ENCODE data around the gene PRLH.

The PRLH gene

GRCh38 chr2:237567276-237568029, 1.1 kb downstream of the PRLH start:
- no peak for DNase-seq

- DNase-seq: no peak
Observed at GRCh38 chr2:237568121-237568660, 1.8 kb downstream of the PRLH start.

DNA sequence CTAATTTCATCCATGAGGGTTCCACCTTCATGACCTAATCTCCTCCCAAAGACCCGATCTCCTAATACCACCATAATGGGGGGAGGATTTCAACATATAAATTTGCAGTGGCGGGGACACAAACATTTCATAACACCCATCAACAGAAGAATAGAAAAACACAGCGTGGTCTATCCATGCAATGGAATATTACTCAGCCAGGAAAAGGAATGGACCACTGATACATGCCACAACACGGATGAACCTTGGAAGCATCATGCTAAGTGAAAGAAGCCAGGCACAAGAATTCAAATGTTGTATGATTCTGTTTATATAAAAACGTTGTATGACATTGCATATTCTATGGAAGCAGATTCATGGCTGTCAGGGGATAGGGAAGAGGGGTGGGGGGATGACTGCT, 2.7 kb downstream of the PRLH start:
- no peak for DNase-seq

DNA sequence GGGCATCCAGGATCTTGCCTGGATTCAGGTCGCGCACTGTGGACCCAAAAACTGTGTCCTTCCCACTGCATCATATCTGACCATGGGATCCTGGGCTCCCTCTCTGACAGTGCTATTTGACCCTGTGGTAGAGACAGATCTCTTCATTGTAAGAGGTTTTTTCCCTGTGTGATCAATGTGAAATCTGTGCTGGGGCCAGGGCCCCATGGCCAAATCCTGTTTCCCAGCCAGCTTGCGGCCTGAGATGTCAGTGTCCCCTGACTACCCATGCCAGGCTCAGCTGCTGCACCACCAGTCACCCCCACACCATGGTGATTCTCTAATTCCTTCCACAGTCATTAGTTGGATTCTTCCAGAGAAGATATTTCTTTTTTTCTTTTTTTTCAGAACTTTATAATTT, 3.5 kb downstream of the PRLH start:
- DNase-seq: no peak

DNA sequence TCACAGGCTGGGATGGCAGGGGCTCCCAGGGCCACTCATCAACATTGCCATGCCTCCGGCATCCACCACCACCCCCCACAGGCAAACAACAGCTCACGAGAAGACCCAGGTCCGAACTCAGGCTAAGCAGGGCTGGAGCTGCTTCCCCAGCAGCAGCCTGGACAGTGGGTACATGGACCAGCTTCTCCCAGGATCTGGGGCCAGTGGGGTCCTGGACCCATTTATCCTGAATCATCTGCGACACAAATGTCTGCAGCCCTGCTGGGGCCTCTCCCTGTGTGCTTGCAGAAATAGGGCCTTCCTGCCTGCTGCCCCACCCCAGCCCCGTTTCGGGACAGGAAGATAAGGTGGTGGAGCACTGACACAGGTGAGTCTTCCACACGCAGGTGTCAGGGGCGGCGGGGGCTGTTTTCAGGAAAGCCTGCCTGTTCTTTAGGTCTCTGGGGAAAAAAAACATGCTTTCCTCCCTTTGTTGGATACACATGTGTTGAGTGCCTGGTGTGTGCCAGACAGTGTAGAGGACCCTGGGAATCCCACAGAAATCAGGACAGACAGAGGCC, 4.5 kb downstream of the PRLH start:
- no peak for DNase-seq

- no peak for DNase-seq
Observed at GRCh38 chr2:237571551-237571950, 5.2 kb downstream of the PRLH start.

DNA sequence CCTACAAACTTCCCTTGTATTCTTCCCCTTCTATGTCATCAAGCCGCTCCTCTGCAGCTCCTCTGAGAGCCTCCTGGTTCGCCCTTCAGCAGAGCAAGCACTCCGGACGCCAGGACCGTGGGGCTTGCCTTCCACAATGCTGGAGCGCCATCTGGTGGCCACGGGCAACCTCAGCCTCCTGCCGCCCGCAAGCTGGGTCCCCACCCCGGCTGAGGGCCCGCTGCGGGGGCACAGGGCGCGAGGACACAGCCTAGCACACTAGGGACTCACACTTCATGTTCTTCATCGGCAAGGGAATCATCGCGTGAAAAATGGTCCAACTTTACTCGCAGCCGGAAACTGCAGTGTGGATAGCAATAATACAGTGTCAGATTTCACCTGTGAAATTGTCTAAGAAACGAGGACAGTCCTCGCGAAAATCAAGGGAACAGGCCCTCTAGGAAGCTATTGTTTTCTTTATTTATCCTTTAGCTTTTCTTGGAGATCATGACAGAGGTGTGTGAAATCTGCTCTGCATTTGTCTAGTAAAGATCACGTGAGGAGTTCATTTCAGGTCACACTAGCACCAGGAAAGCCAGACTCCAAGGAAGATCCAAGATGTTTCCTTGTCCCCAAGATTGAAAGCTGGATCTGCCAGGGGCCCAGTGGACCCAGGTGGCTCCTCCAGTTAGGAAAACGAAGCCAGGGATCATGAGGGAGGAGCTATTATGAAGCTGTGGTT, 5.8 kb downstream of the PRLH start:
- DNase-seq: peak; percentile 86

DNA sequence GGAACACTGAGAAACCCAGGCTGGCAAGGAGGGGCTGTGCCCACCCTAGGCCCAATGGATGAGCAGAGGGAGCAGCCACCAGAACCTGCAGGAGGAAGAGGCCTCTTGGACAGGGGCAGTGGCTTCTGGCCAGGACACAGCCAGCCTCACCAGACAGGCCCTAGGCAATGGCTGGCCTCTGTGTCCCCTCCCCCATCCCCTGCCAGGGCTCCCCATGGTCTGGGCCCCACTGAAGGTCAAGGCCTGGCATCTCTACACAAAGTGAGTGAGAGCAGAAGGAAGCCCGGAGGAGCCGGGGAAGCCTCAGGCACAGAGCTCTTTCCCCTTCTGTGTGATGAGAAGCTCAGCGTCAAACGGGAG, 6.3 kb downstream of the PRLH start:
- DNase-seq: no peak

GRCh38 chr2:237573721-237574415, 7.5 kb downstream of the PRLH start:
- no peak for DNase-seq

DNA sequence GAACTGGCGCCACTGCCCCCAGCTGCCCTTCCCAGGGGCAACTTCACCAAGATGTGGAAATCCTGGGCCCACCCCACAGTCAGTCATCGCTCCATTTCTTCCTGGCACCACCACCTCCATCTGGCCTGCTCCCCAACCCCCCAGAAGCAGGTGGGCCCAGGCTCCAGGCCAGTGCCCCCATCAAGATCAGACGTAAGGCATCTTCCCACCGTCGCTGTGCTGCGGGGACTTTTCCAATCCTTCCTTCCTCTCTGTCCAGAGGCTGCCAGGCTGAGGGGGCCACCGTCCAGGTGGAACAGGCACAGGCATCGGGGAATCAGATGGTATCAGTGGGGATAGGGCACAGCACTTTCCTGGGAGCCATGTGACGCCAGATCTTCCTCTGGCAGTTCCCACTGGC, 8.1 kb downstream of the PRLH start:
- no peak for DNase-seq

DNA sequence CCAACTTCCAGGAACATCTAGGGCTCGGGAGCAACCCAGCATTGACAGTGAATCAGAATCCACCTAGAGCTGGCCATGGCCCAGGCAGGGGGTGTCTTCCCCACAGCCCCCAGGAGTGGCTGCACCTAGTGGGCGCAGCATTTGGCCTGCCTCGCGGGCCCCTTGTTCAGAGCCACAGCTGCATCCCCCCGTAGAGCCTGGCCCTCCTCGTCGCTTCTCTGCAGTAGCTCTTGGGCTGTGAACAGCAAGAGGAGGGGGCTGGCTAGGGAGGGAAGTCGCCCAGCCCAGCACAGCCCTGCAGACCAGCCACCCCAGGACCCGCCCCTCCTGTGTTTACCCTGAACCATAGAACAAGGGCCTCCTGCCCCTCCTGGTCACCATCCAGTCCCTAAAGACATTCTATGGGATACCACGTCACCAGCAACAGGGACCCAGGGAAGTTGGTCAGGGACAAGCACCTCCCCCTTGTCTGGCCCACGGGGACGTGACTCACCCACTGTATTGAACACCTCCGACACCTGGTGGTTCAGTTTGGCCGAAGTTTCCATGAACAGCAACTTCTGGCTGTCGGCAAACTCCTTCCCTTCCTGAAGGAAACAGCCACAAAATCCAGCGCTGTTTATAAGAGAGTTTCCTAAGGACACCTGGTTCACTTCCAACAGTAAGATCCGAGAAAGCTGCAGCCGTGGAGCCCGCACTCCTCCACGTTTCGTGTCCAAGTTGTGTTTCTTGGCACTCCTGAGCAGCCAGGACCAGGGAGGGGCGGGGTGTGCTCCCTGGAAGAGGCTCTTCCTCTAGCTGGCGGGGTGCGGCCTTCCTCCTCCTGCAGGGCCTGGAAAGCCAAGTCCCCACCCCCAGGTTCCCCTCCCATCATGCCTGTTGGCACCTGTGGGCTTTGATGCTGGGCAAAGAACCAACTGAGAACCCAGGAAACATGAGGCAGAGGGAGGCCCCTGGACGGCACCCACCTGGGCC, 8.8 kb downstream of the PRLH start:
- DNase-seq: no peak

DNA sequence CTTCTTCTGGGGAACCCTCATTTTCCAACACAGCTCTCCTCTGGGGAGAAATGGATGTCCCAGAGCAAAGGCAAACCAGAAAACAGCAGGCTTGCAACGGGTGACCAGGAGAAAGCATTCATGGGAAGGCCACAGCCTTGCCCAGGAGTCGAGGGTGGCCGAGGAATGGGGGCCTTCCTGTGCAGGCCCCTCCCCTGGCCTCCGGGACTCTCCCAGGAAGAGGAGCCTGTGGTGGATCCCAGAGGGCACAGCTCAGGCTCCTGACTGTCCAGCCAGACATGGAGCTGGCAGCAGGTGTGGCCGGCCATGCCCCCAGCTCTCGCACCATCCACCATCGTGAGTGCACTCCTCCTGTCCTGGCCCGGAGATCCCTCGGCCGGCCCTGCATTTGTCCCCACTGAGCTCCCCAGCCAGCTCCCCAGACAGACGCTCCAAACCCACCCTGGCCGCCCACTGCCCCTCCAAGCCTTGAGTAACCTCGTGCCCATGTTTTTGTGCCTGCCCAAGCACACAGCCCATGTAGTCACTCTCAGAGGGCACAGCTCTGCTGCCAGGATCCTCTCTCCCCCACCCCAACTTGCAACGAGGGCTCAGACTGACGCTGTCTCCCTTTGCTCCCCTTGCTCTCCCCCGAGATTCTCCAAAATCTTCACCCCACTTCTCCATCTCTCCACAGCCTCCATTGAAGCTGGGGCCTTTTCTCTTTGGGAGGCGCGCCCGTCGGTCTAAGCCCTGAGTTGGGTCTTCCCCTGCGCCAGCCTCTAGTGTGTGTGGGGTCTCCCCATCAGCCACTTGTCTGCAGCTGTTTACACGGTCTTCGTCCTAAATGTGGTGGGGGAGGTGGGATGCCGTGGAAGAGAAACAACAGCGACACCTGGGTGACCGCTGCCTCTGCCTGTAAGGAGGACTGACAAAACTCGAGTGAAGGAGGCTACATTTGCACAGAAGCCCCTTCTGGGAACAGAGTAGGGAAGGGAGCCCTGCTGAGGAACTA, 9.8 kb downstream of the PRLH start:
- no peak for DNase-seq

- DNase-seq: no peak
Observed at GRCh38 chr2:237576974-237577373, 10.6 kb downstream of the PRLH start.

GRCh38 chr2:237577458-237577857, 11.1 kb downstream of the PRLH start:
- DNase-seq: no peak

GRCh38 chr2:237577956-237578870, 11.8 kb downstream of the PRLH start:
- DNase-seq: no peak

DNA sequence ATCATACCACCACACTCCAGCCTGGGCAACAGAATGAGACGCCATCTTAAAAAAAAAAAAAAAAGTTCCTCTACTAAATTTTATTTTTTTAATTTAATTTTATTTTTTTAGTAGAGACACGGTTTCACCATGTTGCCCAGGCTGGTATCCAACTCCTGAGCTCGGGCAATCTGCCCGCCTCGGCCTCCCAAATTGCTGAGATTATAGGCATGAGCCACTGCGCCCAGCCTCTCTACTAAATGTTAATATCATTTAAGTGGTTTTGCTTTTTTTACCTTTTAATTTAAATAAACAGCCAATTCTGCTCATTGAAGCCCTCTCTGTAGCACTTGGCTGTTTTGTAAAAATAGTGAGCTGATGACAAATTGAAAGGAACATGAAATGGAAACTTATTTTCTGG, 15.0 kb downstream of the PRLH start:
- DNase-seq: no peak

GRCh38 chr2:237581751-237582746, 15.7 kb downstream of the PRLH start:
- DNase-seq: no peak

Measured in NCI-H510A (cell line).